ENCODE measurements around the gene MTHFD1. TPM values are rescaled to one million over a fixed set of nuclear protein-coding genes. Genes with fewer than 3 reads are reported as not detected.

The MTHFD1 gene
- polyA plus RNA-seq, 1 donor (not counting 4 experiments of a cell fraction or from before 2014, with no cell fraction given): 63.2 TPM

DNA sequence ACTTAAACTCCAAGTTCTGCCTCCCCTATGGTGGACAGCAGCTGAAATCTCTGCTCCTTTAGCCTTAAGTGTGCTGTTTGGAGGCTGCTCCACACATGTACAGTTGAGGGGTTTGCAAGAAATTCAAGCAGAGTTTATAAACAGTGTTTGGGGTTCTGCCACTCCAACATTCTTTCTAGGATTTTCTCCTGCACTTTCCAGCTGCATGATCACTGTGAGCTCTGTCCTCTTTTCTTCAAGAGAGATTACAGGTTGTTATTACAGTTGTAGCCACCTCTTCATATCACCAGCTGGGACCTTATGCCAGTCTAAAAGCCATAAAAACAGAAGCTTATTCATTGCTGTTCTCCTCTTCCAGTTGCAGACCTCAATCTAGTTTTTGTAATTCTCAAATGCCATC, 107.1 kb downstream of the MTHFD1 start:
- no peaks in the 10 kb centered on the region for H4K20me1 ChIP-seq (ENCODE audit: control insufficient read depth, extremely low read depth, insufficient read depth, low read length)
- dilution Hi-C loops (cut with MboI; ENCODE audit: extremely low pct_ligation_motif_present, low sequenced_read_pairs): no loop called here
- no peak overlapping the region for H3K4me2 ChIP-seq (ENCODE audit: control insufficient read depth, extremely low read depth, insufficient read depth, low read depth, low read length)
- no peaks in the 10 kb centered on the region for H3K27me3 ChIP-seq (ENCODE audit: control insufficient read depth, extremely low read depth, insufficient read depth, low read length)
- DNase-seq (ENCODE audit: low read depth, low spot score): no peak
- no peak for FAIRE-seq
- H3K9ac ChIP-seq (ENCODE audit: control insufficient read depth, extremely low read depth, insufficient read depth, low read length): no peak overlapping the region
- no peak for TF ChIP-seq EZH2 (IDR thresholded peaks at IDR 0.05; ENCODE audit: low read length)
- TF ChIP-seq, protein P1, sequence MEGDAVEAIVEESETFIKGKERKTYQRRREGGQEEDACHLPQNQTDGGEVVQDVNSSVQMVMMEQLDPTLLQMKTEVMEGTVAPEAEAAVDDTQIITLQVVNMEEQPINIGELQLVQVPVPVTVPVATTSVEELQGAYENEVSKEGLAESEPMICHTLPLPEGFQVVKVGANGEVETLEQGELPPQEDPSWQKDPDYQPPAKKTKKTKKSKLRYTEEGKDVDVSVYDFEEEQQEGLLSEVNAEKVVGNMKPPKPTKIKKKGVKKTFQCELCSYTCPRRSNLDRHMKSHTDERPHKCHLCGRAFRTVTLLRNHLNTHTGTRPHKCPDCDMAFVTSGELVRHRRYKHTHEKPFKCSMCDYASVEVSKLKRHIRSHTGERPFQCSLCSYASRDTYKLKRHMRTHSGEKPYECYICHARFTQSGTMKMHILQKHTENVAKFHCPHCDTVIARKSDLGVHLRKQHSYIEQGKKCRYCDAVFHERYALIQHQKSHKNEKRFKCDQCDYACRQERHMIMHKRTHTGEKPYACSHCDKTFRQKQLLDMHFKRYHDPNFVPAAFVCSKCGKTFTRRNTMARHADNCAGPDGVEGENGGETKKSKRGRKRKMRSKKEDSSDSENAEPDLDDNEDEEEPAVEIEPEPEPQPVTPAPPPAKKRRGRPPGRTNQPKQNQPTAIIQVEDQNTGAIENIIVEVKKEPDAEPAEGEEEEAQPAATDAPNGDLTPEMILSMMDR (optimal IDR thresholded peaks at IDR 0.05 in 1 of 3, IDR thresholded peaks at IDR 0.05 in 1 of 3, conservative IDR thresholded peaks at IDR 0.05 in 1 of 3; ENCODE audit: extremely low read depth in 1 of 3, insufficient read depth in 2 of 3, low read length in 3 of 3): no peak
- no peaks in the 10 kb centered on the region for H3K4me1 ChIP-seq (ENCODE audit: control insufficient read depth, extremely low read depth, insufficient read depth, low read length)
- H3K9me1 ChIP-seq (ENCODE audit: control insufficient read depth, extremely low read depth, insufficient read depth, low read length): no peaks in the 10 kb centered on the region
- peaks cover 0 to 4% of the 10 kb centered on the region in 2 experiments for H3K36me3 ChIP-seq (ENCODE audit: control insufficient read depth in 2 of 2, extremely low read depth in 1 of 2, insufficient read depth in 2 of 2, low read length in 2 of 2)
- H3K4me3 ChIP-seq (ENCODE audit: control insufficient read depth in 2 of 3, extremely low read depth in 1 of 3, insufficient read depth in 2 of 3, low read depth in 1 of 3, low read length in 3 of 3): no peak overlapping the region
- peaks cover 6% of the 10 kb centered on the region for H3K79me2 ChIP-seq (ENCODE audit: control insufficient read depth, insufficient read depth, low read length)
- no peaks in the 10 kb centered on the region for H3K9me3 ChIP-seq (ENCODE audit: control insufficient read depth, low read depth, low read length)
- no peak overlapping the region for H2AFZ ChIP-seq (ENCODE audit: control insufficient read depth, low read length)
- H3K27ac ChIP-seq (ENCODE audit: control insufficient read depth, insufficient read depth, low read length): no peak overlapping the region

DNA sequence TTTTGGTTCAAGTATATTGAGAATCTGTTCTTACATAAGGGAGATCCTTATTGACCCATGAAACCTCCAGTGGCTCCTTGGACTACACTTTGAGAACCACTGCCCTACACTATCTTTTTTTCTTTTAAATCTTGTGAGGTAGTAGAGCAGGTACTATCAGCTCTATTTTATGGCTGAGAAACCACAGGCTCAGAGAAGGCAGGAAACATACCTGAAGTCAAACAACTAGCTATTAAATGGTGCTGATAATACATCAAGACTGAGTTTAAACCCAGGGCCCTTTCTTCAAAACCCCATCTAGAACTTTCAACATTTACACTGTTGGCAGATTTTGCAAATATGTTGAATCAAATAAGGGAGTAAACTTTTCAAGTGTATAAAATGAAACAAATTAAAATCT, 108.6 kb downstream of the MTHFD1 start:
- H3K9me1 ChIP-seq (ENCODE audit: control insufficient read depth, extremely low read depth, insufficient read depth, low read length): no peaks in the 10 kb centered on the region
- H3K4me1 ChIP-seq (ENCODE audit: control insufficient read depth, extremely low read depth, insufficient read depth, low read length): peaks cover 7% of the 10 kb centered on the region
- FAIRE-seq: no peak
- H3K4me2 ChIP-seq (ENCODE audit: control insufficient read depth, extremely low read depth, insufficient read depth, low read depth, low read length): no peak overlapping the region
- no peak for DNase-seq (ENCODE audit: low read depth, low spot score)
- no peak overlapping the region for H3K4me3 ChIP-seq (ENCODE audit: control insufficient read depth in 2 of 3, extremely low read depth in 1 of 3, insufficient read depth in 2 of 3, low read depth in 1 of 3, low read length in 3 of 3)
- H4K20me1 ChIP-seq (ENCODE audit: control insufficient read depth, extremely low read depth, insufficient read depth, low read length): no peaks in the 10 kb centered on the region
- H3K36me3 ChIP-seq (ENCODE audit: control insufficient read depth in 2 of 2, extremely low read depth in 1 of 2, insufficient read depth in 2 of 2, low read length in 2 of 2): peaks cover 0 to 4% of the 10 kb centered on the region in 2 experiments
- no peak overlapping the region for H2AFZ ChIP-seq (ENCODE audit: control insufficient read depth, low read length)
- peaks cover 9% of the 10 kb centered on the region for H3K79me2 ChIP-seq (ENCODE audit: control insufficient read depth, insufficient read depth, low read length)
- dilution Hi-C loops (cut with MboI; ENCODE audit: extremely low pct_ligation_motif_present, low sequenced_read_pairs): no loop called here
- H3K9ac ChIP-seq (ENCODE audit: control insufficient read depth, extremely low read depth, insufficient read depth, low read length): no peak overlapping the region
- TF ChIP-seq, protein P1 (optimal IDR thresholded peaks at IDR 0.05 in 1 of 3, IDR thresholded peaks at IDR 0.05 in 1 of 3, conservative IDR thresholded peaks at IDR 0.05 in 1 of 3; ENCODE audit: extremely low read depth in 1 of 3, insufficient read depth in 2 of 3, low read length in 3 of 3): no peak
- TF ChIP-seq EZH2 (IDR thresholded peaks at IDR 0.05; ENCODE audit: low read length): no peak
- no peak overlapping the region for H3K27ac ChIP-seq (ENCODE audit: control insufficient read depth, insufficient read depth, low read length)
- no peaks in the 10 kb centered on the region for H3K27me3 ChIP-seq (ENCODE audit: control insufficient read depth, extremely low read depth, insufficient read depth, low read length)
- no peaks in the 10 kb centered on the region for H3K9me3 ChIP-seq (ENCODE audit: control insufficient read depth, low read depth, low read length)
